ENCODE results near the gene TAS2R16. TPM values are rescaled to one million over a fixed set of nuclear protein-coding genes. Genes with fewer than 3 reads are reported as not detected.

Gene TAS2R16
- total RNA-seq, result not detected
- long read RNA-seq, result 0 reads

- Histone ChIP-seq H3K4me3 (no peak within 1 kb of the TSS), H3K9me3 (no peaks in the 10 kb centered on the region), H3K27me3 (no peaks in the 10 kb centered on the region), H3K4me1 (no peaks in the 10 kb centered on the region), H3K36me3 (no peaks in the 10 kb centered on the region), H3K27ac (no peak within 1 kb of the TSS)
- intact Hi-C loops (cut with DNase I), result no loop called here
- DNase-seq (no peak), ATAC-seq (no peak)
- no peak for TF ChIP-seq CTCF (IDR thresholded peaks at IDR 0.05)
Measured at GRCh38 chr7:122995600-122995999, at the start of gene TAS2R16. Gene TAS2R16, minus strand, starts transcription at chr7:122995700. Its CDS starts 66 bp downstream, at chr7:122995634.

- DNase-seq (no peak), ATAC-seq (no peak)
- Histone ChIP-seq H3K9me3 (no peaks in the 10 kb centered on the region), H3K27ac (no peak overlapping the region), H3K4me3 (no peak overlapping the region), H3K36me3 (no peaks in the 10 kb centered on the region), H3K27me3 (no peaks in the 10 kb centered on the region), H3K4me1 (no peaks in the 10 kb centered on the region)
- intact Hi-C loops (cut with DNase I), result no loop called here
- TF ChIP-seq CTCF (IDR thresholded peaks at IDR 0.05), result no peak
Measured at GRCh38 chr7:123043642-123044041, 48.1 kb upstream of the TAS2R16 start.

- TF ChIP-seq CTCF (IDR thresholded peaks at IDR 0.05), result no peak
- Histone ChIP-seq H3K36me3 (no peaks in the 10 kb centered on the region), H3K27ac (no peak overlapping the region), H3K4me3 (no peak overlapping the region), H3K27me3 (no peaks in the 10 kb centered on the region), H3K4me1 (no peaks in the 10 kb centered on the region), H3K9me3 (no peaks in the 10 kb centered on the region)
- intact Hi-C loops (cut with DNase I), result no loop called here
- ATAC-seq (no peak), DNase-seq (no peak)
Measured at GRCh38 chr7:123041101-123041500, 45.6 kb upstream of the TAS2R16 start.

GRCh38 chr7:123039269-123039668 lies 43.8 kb upstream of the TAS2R16 start:
- no peak overlapping the region for H3K27ac ChIP-seq
- H3K4me3 ChIP-seq, result no peak overlapping the region
- no peaks in the 10 kb centered on the region for H3K27me3 ChIP-seq
- no peak for ATAC-seq
- no peaks in the 10 kb centered on the region for H3K9me3 ChIP-seq
- no peaks in the 10 kb centered on the region for H3K36me3 ChIP-seq
- no peaks in the 10 kb centered on the region for H3K4me1 ChIP-seq
- no peak for DNase-seq
- TF ChIP-seq CTCF (IDR thresholded peaks at IDR 0.05), result no peak
- intact Hi-C loops (cut with DNase I), result no loop called here

GRCh38 chr7:123034106-123034505 lies 38.6 kb upstream of the TAS2R16 start:
- H3K27me3 ChIP-seq, result no peaks in the 10 kb centered on the region
- no peaks in the 10 kb centered on the region for H3K9me3 ChIP-seq
- no peak for DNase-seq
- intact Hi-C loops (cut with DNase I), result no loop called here
- H3K27ac ChIP-seq, result no peak overlapping the region
- no peaks in the 10 kb centered on the region for H3K36me3 ChIP-seq
- no peak overlapping the region for H3K4me3 ChIP-seq
- no peaks in the 10 kb centered on the region for H3K4me1 ChIP-seq
- TF ChIP-seq CTCF (IDR thresholded peaks at IDR 0.05), result no peak
- ATAC-seq, result no peak

- ATAC-seq (no peak), DNase-seq (no peak)
- H3K9me3 ChIP-seq, result no peaks in the 10 kb centered on the region
- no peak for TF ChIP-seq CTCF (IDR thresholded peaks at IDR 0.05)
- no peak overlapping the region for H3K27ac ChIP-seq
- H3K27me3 ChIP-seq, result no peaks in the 10 kb centered on the region
- no peaks in the 10 kb centered on the region for H3K36me3 ChIP-seq
- intact Hi-C loops (cut with DNase I), result no loop called here
- H3K4me3 ChIP-seq, result no peak overlapping the region
- no peaks in the 10 kb centered on the region for H3K4me1 ChIP-seq
Measured at GRCh38 chr7:123030631-123031030, 35.1 kb upstream of the TAS2R16 start.
